Mesendoderm (in vitro differentiated cells): ENCODE results near the gene LELP1.
A peak's percentile ranks its signal among the peaks of the same experiment; 100 is the strongest.

Source experiments
- DNase-seq: peaks from one replicate; pipeline ENCODE4 v3.0.0; 2013
- H2AK5ac ChIP-seq: 2 replicates; pipeline ENCODE4 v1.6.1; 2013; ENCODE audit warnings: low read length, inconsistent platforms
- H2BK120ac ChIP-seq: 2 replicates; pipeline ENCODE4 v1.6.1; 2013; ENCODE audit warnings: low read depth, mild to moderate bottlenecking, low read length, moderate library complexity, mixed read lengths
- H2BK15ac ChIP-seq: replicated peaks from 2 replicates; pipeline ENCODE4 v1.6.1; 2013; ENCODE audit warnings: low read depth, mild to moderate bottlenecking, moderate library complexity
- H2BK5ac ChIP-seq: 2 replicates; pipeline ENCODE4 v1.6.1; 2013; ENCODE audit warnings: low read length, inconsistent platforms
- H3K18ac ChIP-seq: 2 replicates; pipeline ENCODE4 v1.6.1; 2013; ENCODE audit warnings: mild to moderate bottlenecking, low read length, mixed read lengths
- H3K23ac ChIP-seq: one replicate; pipeline ENCODE4 v1.6.1; 2013; ENCODE audit warnings: low read length
- H3K27ac ChIP-seq: 2 replicates; pipeline ENCODE4 v1.5.1; 2013; ENCODE audit warnings: low read depth, mild to moderate bottlenecking, inconsistent platforms, low read length, moderate library complexity
- H3K27me3 ChIP-seq: 2 replicates; pipeline ENCODE4 v1.6.1; 2013; ENCODE audit warnings: low read length, control low read depth, mild to moderate bottlenecking, inconsistent platforms; ENCODE audit not compliant: insufficient read depth, poor library complexity
- H3K36me3 ChIP-seq: 2 replicates; pipeline ENCODE4 v1.6.1; 2013; ENCODE audit warnings: low read length, inconsistent platforms; ENCODE audit not compliant: control insufficient read depth, insufficient read depth
- H3K4ac ChIP-seq: one replicate; pipeline ENCODE4 v1.6.1; 2013; ENCODE audit warnings: low read depth, mild to moderate bottlenecking, low read length, moderate library complexity
- H3K4me1 ChIP-seq: 2 replicates; pipeline ENCODE4 v1.6.1; 2013; ENCODE audit warnings: low read depth, low read length, inconsistent platforms; ENCODE audit not compliant: control insufficient read depth
- H3K4me2 ChIP-seq: 2 replicates; pipeline ENCODE4 v1.6.1; 2013; ENCODE audit warnings: low read length
- H3K4me3 ChIP-seq: 2 replicates; pipeline ENCODE4 v1.5.1; 2013; ENCODE audit warnings: mild to moderate bottlenecking, low read length
- H3K56ac ChIP-seq: one replicate; pipeline ENCODE4 v1.6.1; 2013; ENCODE audit warnings: low read length
- H3K79me1 ChIP-seq: 2 replicates; pipeline ENCODE4 v1.6.1; 2013; ENCODE audit warnings: low read length, inconsistent platforms
- H3K79me2 ChIP-seq: 2 replicates; pipeline ENCODE4 v1.6.1; 2013; ENCODE audit warnings: mild to moderate bottlenecking, low read length; ENCODE audit not compliant: control insufficient read depth, insufficient read depth
- H3K9ac ChIP-seq: 2 replicates; pipeline ENCODE4 v1.6.1; 2013; ENCODE audit warnings: low read length, inconsistent platforms
- H4K5ac ChIP-seq: one replicate; pipeline ENCODE4 v1.6.1; 2013; ENCODE audit warnings: low read length
- H4K8ac ChIP-seq: one replicate; pipeline ENCODE4 v1.6.1; 2013; ENCODE audit warnings: low read depth, mild to moderate bottlenecking, control low read depth, low read length, moderate library complexity
- WGBS: extraction: QIAGEN DNeasy Blood & Tissue Kit; methylation state at CpG from one replicate; pipeline ENCODE4 v1.1.7; 2013; ENCODE audit warnings: low lambda C conversion rate, missing lambda C conversion rate; ENCODE audit not compliant: insufficient coverage; ENCODE audit errors: extremely low coverage; 5-methylcytosine and 5-hydroxymethylcytosine counted together

LELP1 gene

GRCh38 chr1:153251562-153251961 is 48.3 kb downstream of the LELP1 start:
- no peak for DNase-seq
- H2AK5ac ChIP-seq, result no peak overlapping the region
- no CpG with 5 or more reads among the region's 3 CpGs for WGBS

GRCh38 chr1:153251988-153252387 is 48.8 kb downstream of the LELP1 start:
- no peak overlapping the region for H3K23ac ChIP-seq
- H3K27ac ChIP-seq, result no peak overlapping the region
- no peak overlapping the region for H2AK5ac ChIP-seq
- no peak overlapping the region for H3K4ac ChIP-seq
- H3K18ac ChIP-seq, result no peak overlapping the region
- no peak overlapping the region for H2BK15ac ChIP-seq
- H3K4me1 ChIP-seq, result no peaks in the 10 kb centered on the region
- no peak overlapping the region for H2BK5ac ChIP-seq
- WGBS, result no CpG with 5 or more reads among the region's 4 CpGs
- H3K4me2 ChIP-seq, result no peak overlapping the region
- H3K56ac ChIP-seq, result no peak overlapping the region
- H3K79me2 ChIP-seq, result no peaks in the 10 kb centered on the region
- H4K8ac ChIP-seq, result no peak overlapping the region
- H3K36me3 ChIP-seq, result no peaks in the 10 kb centered on the region
- H3K27me3 ChIP-seq, result no peaks in the 10 kb centered on the region
- no peak overlapping the region for H4K5ac ChIP-seq
- DNase-seq, result peak; percentile 47
- H3K4me3 ChIP-seq, result no peak overlapping the region
- H3K79me1 ChIP-seq, result no peaks in the 10 kb centered on the region
- no peak overlapping the region for H2BK120ac ChIP-seq
- H3K9ac ChIP-seq, result no peak overlapping the region

More at GRCh38 chr1:153251562-153251961, 48.3 kb downstream of the LELP1 start:
- H3K23ac ChIP-seq, result no peak overlapping the region
- H3K27me3 ChIP-seq, result no peaks in the 10 kb centered on the region
- H2BK5ac ChIP-seq, result no peak overlapping the region
- no peak overlapping the region for H3K4me3 ChIP-seq
- H3K79me2 ChIP-seq, result no peaks in the 10 kb centered on the region
- H3K4me1 ChIP-seq, result no peaks in the 10 kb centered on the region
- H4K8ac ChIP-seq, result no peak overlapping the region
- no peak overlapping the region for H3K9ac ChIP-seq
- no peaks in the 10 kb centered on the region for H3K36me3 ChIP-seq
- H2BK15ac ChIP-seq, result no peak overlapping the region
- H3K56ac ChIP-seq, result no peak overlapping the region
- no peak overlapping the region for H3K27ac ChIP-seq
- no peak overlapping the region for H2BK120ac ChIP-seq
- no peak overlapping the region for H3K4me2 ChIP-seq
- H3K79me1 ChIP-seq, result no peaks in the 10 kb centered on the region
- H3K18ac ChIP-seq, result no peak overlapping the region
- H3K4ac ChIP-seq, result no peak overlapping the region
- H4K5ac ChIP-seq, result no peak overlapping the region

- H3K56ac ChIP-seq, result no peak overlapping the region
- H3K4me2 ChIP-seq, result no peak overlapping the region
- no peak overlapping the region for H3K23ac ChIP-seq
- no peak overlapping the region for H4K5ac ChIP-seq
- H4K8ac ChIP-seq, result no peak overlapping the region
- H3K9ac ChIP-seq, result no peak overlapping the region
- no peaks in the 10 kb centered on the region for H3K36me3 ChIP-seq
- no peaks in the 10 kb centered on the region for H3K79me2 ChIP-seq
- H3K27ac ChIP-seq, result no peak overlapping the region
- no CpG with 5 or more reads among the region's 2 CpGs for WGBS
- DNase-seq, result no peak
- H3K4ac ChIP-seq, result no peak overlapping the region
- no peak overlapping the region for H3K4me3 ChIP-seq
- no peak overlapping the region for H2AK5ac ChIP-seq
- no peak overlapping the region for H2BK5ac ChIP-seq
- no peak overlapping the region for H2BK15ac ChIP-seq
- no peaks in the 10 kb centered on the region for H3K27me3 ChIP-seq
- H2BK120ac ChIP-seq, result no peak overlapping the region
- no peaks in the 10 kb centered on the region for H3K4me1 ChIP-seq
- H3K18ac ChIP-seq, result no peak overlapping the region
- no peaks in the 10 kb centered on the region for H3K79me1 ChIP-seq
Measured at GRCh38 chr1:153253076-153253475, 49.8 kb downstream of the LELP1 start.

- no peak overlapping the region for H2BK120ac ChIP-seq
- no peak overlapping the region for H3K23ac ChIP-seq
- H3K4me1 ChIP-seq, result no peaks in the 10 kb centered on the region
- H3K9ac ChIP-seq, result no peak overlapping the region
- no peaks in the 10 kb centered on the region for H3K27me3 ChIP-seq
- no peak overlapping the region for H3K4ac ChIP-seq
- H3K18ac ChIP-seq, result no peak overlapping the region
- no peak overlapping the region for H2BK5ac ChIP-seq
- no peaks in the 10 kb centered on the region for H3K79me1 ChIP-seq
- H2AK5ac ChIP-seq, result no peak overlapping the region
- no peak overlapping the region for H3K56ac ChIP-seq
- H3K27ac ChIP-seq, result no peak overlapping the region
- no CpG with 5 or more reads among the region's 1 CpG for WGBS
- no peaks in the 10 kb centered on the region for H3K36me3 ChIP-seq
- no peak overlapping the region for H3K4me2 ChIP-seq
- no peak overlapping the region for H4K8ac ChIP-seq
- no peak overlapping the region for H3K4me3 ChIP-seq
- no peak for DNase-seq
- H3K79me2 ChIP-seq, result no peaks in the 10 kb centered on the region
- no peak overlapping the region for H2BK15ac ChIP-seq
- H4K5ac ChIP-seq, result no peak overlapping the region
Measured at GRCh38 chr1:153253693-153254092, 50.5 kb downstream of the LELP1 start.
